ENCODE results near the gene EFEMP2.

DNA sequence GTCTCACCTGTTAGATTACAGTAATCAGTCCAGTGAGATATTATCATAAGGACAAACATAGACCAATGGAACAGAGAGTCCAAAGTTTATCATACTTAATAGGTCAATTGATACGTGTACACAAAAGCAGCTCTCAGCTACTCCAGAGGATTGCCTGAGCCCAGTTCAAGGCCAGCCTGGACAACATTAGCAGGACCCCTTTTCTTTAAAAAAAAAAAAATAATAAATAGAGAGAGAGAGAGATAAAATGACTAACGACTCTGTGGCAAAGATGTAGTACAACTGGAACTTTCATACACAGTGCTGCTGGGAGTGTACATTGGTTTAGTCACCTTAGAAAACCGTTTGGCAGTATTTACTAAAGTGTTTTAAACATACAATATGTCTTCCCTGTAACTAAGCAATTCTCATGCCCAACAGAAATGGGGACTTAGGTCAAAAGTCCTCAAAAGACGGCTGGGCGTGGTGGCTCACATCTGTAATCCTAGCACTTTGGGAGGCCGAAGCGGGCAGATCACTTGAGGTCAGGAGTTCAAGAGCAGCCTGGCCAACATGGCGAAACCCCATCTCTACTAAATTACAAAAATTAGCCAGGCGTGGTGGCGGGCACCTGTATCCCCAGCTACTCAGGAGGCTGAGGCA is 28.2 kb downstream of the EFEMP2 start:
- TF ChIP-seq CTCF (IDR thresholded peaks at IDR 0.05) (no peak), POLR2A (IDR thresholded peaks at IDR 0.05) (no peak)

Measured in esophagus squamous epithelium (tissue), 4 donors.